NT2/D1 (cell line): Measurements from ENCODE around the gene RGS1.
"Not testable (repeated sequence)": the region's sequence is repeated elsewhere in the genome, so short reads cannot be mapped to it uniquely, and the experiment has no call there.

Experiments used
- SUZ12 ChIP-seq: IDR thresholded peaks from 2 replicates; pipeline ENCODE4 v1.6.1; 2011; ENCODE audit not compliant: insufficient read length, insufficient read depth; ENCODE audit errors: extremely low read depth
- YY1 ChIP-seq: IDR thresholded peaks from 2 replicates; pipeline ENCODE4 v1.6.1; 2011; ENCODE audit not compliant: insufficient read length, insufficient read depth
- ZNF274 ChIP-seq: IDR thresholded peaks from 2 replicates; pipeline ENCODE4 v1.6.1; 2011; ENCODE audit warnings: mild to moderate bottlenecking, low read depth, low read length

DNA sequence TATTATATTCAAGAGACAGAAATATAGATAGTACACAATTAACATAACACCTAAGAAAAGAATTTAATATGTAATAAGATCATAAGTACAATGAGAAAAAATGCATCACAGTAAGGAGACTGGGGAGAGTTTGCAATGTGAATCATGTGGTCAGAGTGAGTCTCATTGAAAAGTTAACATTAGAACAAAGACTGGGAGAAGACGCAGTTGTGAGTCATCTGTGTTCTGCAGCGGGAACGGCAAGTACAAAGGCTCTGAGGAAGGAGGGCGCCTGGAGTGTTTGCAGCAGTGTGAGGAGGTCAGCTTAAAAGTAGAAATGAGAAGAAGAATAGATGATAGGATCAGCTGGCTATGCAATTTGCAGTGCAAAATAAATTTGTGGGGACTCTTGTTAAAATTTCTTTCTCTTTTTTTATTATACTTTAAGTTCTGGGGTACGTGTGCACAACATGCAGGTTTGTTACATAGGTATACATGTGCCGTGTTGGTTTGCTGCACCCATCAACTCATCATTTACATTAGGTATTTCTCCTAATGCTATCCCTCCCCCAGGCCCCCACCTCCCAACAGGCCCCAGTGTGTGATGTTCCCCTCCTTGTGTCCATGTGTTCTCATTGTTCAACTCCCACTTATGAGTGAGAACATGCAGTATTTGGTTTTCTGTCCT lies 44.4 kb upstream of the RGS1 start:
- TF ChIP-seq YY1, ZNF274, SUZ12: not testable (repeated sequence)
